Measurements from ENCODE around the gene FKBP7.
"Not testable (repeated sequence)": the region's sequence is repeated elsewhere in the genome, so short reads cannot be mapped to it uniquely, and the experiment has no call there.

FKBP7 gene

GRCh38 chr2:178448968-178449661 lies 29.3 kb downstream of the FKBP7 start:
- no peak for DNase-seq

DNA sequence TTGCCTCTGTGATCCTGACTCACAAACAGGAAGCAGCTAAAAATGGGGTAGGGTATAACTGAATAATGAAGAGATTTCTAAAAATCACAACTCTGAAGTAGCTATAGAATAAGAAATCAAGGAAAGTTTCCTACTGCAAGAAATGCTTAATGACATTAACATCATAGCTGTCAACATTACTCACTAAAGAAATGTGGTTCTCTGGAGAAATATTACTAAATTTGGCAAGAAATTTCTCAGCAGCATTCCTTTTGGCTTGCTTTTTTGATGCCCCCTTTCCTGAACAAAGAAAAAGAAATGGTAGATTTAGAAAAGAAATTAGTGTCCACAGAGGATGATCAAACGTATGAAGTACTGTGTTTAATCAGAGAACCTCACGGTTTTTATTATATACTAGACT lies 37.0 kb downstream of the FKBP7 start:
- no peak for DNase-seq

- DNase-seq = no peak
Observed at GRCh38 chr2:178436662-178437061, 41.7 kb downstream of the FKBP7 start.

GRCh38 chr2:178429336-178429735 lies 49.1 kb downstream of the FKBP7 start:
- DNase-seq = no peak

GRCh38 chr2:178428396-178428806 lies 50.0 kb downstream of the FKBP7 start:
- no peak for DNase-seq

- DNase-seq = no peak
Observed at GRCh38 chr2:178427458-178427857, 50.9 kb downstream of the FKBP7 start.

DNA sequence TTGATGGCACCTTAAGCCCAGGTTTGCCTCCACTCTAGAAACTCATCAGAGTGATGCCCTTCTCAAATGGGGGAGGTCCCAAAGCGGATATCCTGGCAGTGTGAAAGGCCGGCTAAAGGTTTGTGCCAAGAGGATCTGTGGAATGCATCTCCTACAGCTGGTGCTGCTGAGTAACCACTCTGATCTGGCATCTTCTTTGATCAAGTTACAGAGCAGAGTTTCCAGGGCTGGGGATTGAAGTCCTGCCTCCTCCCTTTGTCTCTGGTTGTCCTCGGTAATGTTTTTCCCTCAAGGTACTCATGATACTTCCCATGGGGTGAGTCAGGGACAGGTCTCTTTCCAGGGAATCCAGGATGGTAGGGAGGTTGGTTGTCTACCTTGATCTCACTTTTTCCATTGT lies 52.0 kb downstream of the FKBP7 start:
- DNase-seq = no peak

DNA sequence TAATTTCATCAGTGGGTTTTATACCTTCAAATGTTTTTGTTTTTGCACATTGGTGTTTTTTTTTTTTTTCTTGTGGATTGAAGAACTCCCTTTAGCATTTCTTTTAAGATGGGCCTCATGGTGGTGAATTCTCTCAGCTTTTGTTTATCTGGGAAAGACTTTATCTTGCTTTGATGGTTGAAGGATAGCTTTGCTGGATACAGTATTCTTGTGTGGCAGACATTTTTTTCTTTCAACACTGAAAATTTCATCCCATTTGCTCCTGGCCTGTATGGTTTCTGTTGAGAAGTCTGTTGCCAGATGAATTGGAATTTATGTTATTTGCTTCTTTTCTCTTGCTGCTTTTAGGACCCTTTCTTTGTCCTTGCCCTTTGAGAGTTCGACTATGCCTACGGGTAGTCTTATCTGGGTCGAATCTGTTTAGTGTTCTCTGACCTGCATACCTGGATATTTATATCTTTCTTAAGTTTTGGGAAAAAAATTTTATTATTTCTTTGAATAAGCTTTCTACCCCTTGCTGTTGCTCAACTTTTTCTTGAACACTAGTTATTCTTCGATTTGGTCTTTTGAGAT lies 53.1 kb downstream of the FKBP7 start:
- DNase-seq = no peak

DNA sequence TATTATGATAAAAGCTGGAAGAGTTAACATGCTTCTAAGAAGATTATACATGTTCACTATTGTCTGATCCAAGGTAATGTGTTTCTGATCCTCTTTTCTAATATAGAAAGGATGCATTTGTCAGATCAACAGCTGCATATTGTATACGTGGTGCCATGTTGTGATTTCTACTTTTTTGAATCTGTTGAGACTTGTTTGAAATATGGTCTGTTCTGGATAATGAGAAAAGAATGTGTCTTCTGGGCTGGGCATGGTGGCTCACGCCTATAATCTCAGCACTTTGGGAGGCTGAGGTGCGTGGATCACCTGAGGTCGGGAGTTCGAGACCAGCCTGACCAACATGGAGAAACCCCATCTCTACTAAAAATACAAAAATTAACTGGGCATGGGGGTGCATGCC lies 54.7 kb downstream of the FKBP7 start:
- not testable (repeated sequence) for DNase-seq

GRCh38 chr2:178422097-178422496 lies 56.3 kb downstream of the FKBP7 start:
- DNase-seq = no peak

DNA sequence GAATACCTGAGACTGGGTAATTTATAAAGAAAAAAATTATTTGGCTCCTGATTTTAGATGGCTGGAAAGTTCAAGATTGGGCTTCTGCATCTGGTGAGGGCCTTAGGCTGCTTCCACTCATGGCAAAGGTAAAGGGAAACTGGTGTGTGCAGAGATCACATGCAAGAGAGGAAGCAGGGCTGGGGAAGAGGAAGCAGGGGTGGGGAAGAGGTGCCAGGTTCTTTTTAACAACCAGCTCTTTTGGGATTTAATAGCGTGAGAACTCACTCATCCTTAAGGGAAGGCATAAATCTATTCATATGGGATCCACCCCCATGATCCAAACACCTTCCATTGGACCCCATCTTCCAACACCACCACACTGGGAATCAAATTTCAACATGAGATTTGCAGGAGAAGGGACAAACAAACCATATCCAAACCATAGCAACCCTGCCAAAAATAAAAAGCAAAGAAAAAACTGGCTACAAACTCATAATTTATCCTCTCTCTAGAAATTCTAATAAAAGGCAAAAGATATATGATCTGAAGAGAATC lies 57.9 kb downstream of the FKBP7 start:
- DNase-seq = no peak

- DNase-seq = no peak
Observed at GRCh38 chr2:178419123-178419522, 59.3 kb downstream of the FKBP7 start.

DNA sequence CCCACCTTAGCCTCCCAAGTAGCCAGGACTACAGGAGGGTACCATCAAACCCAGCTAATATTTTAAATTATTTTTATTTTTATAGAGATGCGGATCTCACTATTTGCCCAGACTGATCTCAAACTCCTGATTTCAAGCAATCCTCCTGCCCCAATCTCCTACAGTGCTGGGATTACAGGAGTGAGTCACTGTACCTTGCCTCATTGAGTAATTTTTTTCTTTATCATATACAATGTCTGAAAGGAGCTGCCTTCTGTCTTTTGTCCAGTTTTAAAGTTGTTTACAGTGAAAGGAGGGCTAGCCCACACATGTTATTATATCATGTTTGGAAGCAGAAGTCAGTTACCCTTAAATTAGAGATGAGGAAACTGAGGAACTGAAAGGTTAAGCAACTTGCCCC lies 60.0 kb downstream of the FKBP7 start:
- no peak for DNase-seq

- DNase-seq = no peak
Observed at GRCh38 chr2:178417916-178418315, 60.5 kb downstream of the FKBP7 start.

DNA sequence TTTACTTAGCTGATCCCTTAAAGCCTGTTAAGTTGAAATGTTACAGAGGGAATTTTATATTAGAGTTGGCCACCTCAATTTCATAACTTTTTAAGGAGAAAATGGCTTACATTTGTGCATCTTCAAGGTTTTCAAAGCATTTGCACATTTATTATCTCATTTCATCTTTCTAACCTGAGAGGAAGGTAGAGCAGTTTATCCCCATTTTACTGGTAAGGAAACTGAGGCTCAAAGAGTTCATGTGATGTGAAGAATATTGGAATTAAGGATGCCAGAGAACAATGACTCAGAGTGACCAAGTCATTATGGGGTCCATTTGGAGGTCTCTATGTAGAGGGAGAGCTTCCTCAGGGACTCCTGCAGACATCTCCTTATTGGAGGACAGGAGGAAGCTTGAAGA lies 62.4 kb downstream of the FKBP7 start:
- DNase-seq = no peak

DNA sequence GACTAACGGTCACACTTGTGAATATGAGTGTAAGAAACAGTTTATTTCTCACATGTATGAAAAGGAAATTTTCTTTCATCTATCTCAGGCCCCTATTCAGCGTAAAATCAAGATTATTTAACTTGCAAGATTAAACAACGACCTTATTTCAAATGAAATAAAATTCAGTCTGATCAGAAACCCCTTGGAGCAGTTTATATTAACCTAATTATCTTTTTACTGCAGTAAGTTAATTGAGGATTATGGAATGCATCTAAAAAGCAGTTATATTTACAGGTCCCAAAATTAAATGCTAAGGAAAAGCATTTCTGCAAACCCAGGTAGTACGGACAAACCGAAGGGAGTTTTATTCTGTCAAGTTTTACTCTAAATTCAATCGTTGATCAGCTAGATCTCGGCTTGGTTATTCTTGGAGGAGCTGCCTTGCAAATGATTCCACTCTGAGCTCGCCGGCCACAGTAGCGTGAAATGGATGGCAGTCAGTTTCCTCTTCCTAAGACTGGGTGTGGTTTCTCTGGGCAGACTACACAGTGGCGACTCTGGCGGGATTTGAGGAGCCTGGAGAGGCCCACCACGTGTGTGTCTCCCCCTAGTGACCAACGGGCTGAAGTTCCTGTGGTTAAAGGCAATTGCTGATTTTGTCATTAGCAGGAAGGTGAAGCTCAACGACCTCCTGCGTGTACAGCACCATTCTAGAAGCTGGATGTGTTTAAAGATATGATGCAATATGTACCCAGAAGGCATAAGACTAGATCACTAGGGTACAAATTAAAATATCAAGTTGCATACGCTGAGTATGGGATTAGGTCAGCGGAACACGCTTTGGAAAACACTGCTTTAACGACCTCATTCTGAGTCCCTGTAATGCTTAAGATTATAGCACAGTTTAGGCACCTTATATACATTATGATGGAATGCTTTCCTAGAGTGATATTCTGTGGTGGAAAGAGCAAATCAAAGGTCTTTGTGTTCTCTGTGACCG lies 63.8 kb downstream of the FKBP7 start:
- DNase-seq = peak; percentile 87

Measured in NCI-H1105 (cell line).